A549 (cell line): Measurements from ENCODE around the gene CENPB.

Experiments used
- CBX2 ChIP-seq: fragments of 200-600 bp; sonication (generic); IDR thresholded peaks from 2 replicates; pipeline ENCODE4 v1.6.1; 2016; ENCODE audit warnings: low read depth, mild to moderate bottlenecking, borderline replicate concordance
- CEBPB ChIP-seq, 2 experiments: fragments of >200 bp in 1 of 2; sonication (Bioruptor Twin) in 1 of 2; formaldehyde crosslinking in 1 of 2; IDR thresholded peaks; 2 replicates each; pipeline ENCODE4 v1.6.1; 2012 to 2016
- CHD2 ChIP-seq: fragments of 150-350 bp; IDR thresholded peaks from 2 replicates; pipeline ENCODE4 v1.6.1; 2014; ENCODE audit warnings: low read length; ENCODE audit not compliant: partially characterized antibody
- CTCF ChIP-seq: fragments of >200 bp; sonication (Bioruptor Twin); formaldehyde crosslinking; IDR thresholded peaks from 3 replicates; pipeline ENCODE4 v1.5.1; 2016
- EP300 ChIP-seq, 2 experiments: fragments of >200 bp; sonication (Bioruptor Twin); formaldehyde crosslinking; IDR thresholded peaks; 2 replicates in 1 of 2; 3 replicates in 1 of 2; pipeline ENCODE4 v1.6.1; 2016 to 2017
- ESRRA ChIP-seq: fragments of 150-350 bp; IDR thresholded peaks from 2 replicates; pipeline ENCODE4 v1.6.1; 2014; ENCODE audit warnings: mild to moderate bottlenecking, low read length, borderline replicate concordance
- HDAC2 ChIP-seq: fragments of 200-600 bp; sonication (generic); IDR thresholded peaks from 2 replicates; pipeline ENCODE4 v1.6.1; 2016
- JUN ChIP-seq, 2 experiments: fragments of >200 bp; sonication (Bioruptor Twin); formaldehyde crosslinking; IDR thresholded peaks; 2 replicates in 1 of 2; 3 replicates in 1 of 2; pipeline ENCODE4 v1.6.1; 2016 to 2017
- JUNB ChIP-seq: fragments of >200 bp; sonication (Bioruptor Twin); formaldehyde crosslinking; IDR thresholded peaks from 2 replicates; pipeline ENCODE4 v1.6.1; 2016
- PBX3 ChIP-seq: IDR thresholded peaks from 2 replicates; pipeline ENCODE4 v1.6.1; 2012
- POLR2A ChIP-seq: IDR thresholded peaks from 2 replicates; pipeline ENCODE4 v1.6.1; 2012; ENCODE audit warnings: mild to moderate bottlenecking, low read length
- TF ChIP-seq, protein P1 (sequence below): fragments of 200-600 bp; sonication (generic); IDR thresholded peaks from 2 replicates; pipeline ENCODE4 v1.6.1; 2016; ENCODE audit warnings: antibody characterized with exemption, mild to moderate bottlenecking, moderate library complexity

DNA sequence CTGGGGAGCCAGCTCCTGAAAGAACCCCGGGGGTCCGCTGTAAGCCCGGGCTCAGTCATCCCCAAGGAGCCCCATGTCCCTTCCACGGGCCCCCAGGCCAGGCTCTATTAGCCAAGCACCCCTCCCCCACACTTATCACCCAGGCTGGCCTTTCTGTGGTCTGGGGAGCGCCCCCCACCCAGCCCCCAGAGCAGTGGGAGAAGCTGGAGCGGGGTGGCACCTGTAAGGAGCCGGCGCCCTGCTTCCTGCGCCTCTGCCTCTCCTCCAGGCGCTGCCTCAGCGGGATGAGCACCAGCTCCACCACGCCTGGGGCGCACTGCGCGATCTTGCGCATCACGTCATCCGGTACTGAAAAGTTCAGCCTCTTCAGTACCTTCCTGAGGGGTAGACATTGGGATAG, 7.6 kb downstream of the CENPB start:
- no peak for TF ChIP-seq CBX2
- no peak for TF ChIP-seq PBX3
- TF ChIP-seq CTCF: no peak
- TF ChIP-seq, protein P1, sequence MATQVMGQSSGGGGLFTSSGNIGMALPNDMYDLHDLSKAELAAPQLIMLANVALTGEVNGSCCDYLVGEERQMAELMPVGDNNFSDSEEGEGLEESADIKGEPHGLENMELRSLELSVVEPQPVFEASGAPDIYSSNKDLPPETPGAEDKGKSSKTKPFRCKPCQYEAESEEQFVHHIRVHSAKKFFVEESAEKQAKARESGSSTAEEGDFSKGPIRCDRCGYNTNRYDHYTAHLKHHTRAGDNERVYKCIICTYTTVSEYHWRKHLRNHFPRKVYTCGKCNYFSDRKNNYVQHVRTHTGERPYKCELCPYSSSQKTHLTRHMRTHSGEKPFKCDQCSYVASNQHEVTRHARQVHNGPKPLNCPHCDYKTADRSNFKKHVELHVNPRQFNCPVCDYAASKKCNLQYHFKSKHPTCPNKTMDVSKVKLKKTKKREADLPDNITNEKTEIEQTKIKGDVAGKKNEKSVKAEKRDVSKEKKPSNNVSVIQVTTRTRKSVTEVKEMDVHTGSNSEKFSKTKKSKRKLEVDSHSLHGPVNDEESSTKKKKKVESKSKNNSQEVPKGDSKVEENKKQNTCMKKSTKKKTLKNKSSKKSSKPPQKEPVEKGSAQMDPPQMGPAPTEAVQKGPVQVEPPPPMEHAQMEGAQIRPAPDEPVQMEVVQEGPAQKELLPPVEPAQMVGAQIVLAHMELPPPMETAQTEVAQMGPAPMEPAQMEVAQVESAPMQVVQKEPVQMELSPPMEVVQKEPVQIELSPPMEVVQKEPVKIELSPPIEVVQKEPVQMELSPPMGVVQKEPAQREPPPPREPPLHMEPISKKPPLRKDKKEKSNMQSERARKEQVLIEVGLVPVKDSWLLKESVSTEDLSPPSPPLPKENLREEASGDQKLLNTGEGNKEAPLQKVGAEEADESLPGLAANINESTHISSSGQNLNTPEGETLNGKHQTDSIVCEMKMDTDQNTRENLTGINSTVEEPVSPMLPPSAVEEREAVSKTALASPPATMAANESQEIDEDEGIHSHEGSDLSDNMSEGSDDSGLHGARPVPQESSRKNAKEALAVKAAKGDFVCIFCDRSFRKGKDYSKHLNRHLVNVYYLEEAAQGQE: no peak
- TF ChIP-seq JUN (IDR thresholded peaks at IDR 0.05): no peak
- TF ChIP-seq ESRRA: no peak
- no peak for TF ChIP-seq CEBPB (IDR thresholded peaks at IDR 0.05)
- TF ChIP-seq EP300 (IDR thresholded peaks at IDR 0.05): no peak
- no peak for TF ChIP-seq HDAC2
- no peak for TF ChIP-seq JUNB
- no peak for TF ChIP-seq CHD2
- TF ChIP-seq POLR2A: no peak
